Stimulated activated CD4-positive, alpha-beta T cell treated with anti-CD3 and anti-CD28 coated beads, TNF-alpha, amount 100 ng/mL, for 1 hour (primary cell): ENCODE measurements around the gene COG7.
"Not testable (repeated sequence)": the region's sequence is repeated elsewhere in the genome, so short reads cannot be mapped to it uniquely, and the experiment has no call there.

Experiments used
- DNase-seq, 3 donors: peaks; one replicate each; pipeline ENCODE4 v3.0.0-alpha.2; 2020; ENCODE audit warnings: low read depth in 3 of 3, low spot score in 1 of 3

COG7 gene

GRCh38 chr16:23452572-23453337, at the start of gene COG7:
COG7 (minus strand) TSS chr16:23453189; CDS start chr16:23452994, 195 bp downstream.
- DNase-seq = peak; percentile 53 to 79 (median 70)

DNA sequence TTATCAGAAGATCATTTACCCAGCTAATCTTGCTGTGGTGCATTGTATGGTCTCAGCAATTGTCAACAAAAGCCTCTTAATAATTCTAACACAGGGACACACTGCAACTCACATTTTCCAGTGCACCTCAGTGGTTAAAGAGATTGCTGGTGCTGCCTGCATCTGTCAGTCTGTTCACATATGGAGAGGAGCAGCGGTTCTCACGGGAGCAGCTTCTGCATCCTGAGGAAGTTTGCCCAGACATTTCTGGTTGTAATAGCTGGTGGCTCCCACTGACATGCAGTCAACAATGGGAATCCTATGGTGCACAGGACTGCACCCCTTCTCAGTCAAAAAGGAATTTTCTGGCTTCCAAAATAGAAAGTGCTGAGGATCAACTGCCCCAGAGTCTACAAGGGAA, 49.5 kb upstream of the COG7 start:
- DNase-seq = no peak

- DNase-seq = no peak
Measured at GRCh38 chr16:23501291-23501690, 48.3 kb upstream of the COG7 start.

GRCh38 chr16:23500862-23501225, 47.9 kb upstream of the COG7 start:
- DNase-seq = no peak

DNA sequence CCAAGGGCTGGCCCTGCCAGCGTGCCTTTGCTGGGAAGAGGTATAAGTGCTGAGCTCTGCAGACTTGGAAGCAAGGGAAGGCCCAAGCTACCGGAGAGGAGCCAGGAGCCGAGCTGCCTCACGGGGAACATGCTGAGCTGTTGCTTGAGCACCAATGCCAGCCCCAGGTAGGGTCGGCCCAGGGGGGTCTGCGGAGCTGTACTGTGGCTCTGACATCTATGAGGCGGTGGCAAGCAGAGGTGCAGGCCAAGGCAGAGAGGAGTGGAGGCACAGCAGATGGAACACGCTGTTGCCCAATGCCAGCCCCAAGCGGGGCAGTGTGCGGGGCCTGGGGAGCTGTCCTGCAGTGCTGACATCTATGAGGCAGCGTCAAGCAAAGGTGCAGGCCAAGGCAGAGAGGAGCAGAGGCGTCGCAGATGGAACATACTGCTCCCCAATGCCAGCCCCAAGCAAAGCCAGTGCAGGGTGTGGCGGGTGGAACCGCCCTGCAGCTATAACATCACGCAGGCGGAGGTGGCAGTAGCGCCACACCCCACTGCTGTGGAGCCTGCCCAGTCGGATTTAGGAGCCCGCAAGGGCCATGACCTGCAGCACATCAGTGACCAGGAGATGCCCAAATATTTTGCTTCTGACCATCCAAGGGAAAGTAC, 47.3 kb upstream of the COG7 start:
- no peak for DNase-seq

- no peak for DNase-seq
Measured at GRCh38 chr16:23499801-23500200, 46.8 kb upstream of the COG7 start.

DNA sequence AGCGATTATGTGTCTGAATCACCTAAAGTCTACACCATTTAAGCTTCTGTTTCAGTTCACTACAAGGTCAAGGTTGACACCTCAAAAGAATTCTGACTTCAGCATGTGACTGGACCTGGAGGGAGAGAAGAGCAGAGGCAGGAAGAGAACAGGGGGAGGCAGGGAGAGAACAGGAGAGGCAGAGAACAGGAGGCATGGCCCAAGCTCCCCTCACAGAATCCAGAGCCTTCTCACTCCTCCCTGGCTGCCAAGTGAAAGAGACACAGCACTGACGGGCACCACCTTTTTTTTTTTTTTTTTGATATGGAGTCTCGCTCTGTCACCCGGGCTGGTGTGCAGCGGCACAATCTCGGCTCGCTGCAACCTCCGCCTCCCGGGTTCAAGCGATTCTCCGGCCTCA, 45.9 kb upstream of the COG7 start:
- DNase-seq = no peak

GRCh38 chr16:23497543-23497868, 44.5 kb upstream of the COG7 start:
- DNase-seq = no peak

GRCh38 chr16:23496821-23497542, 44.0 kb upstream of the COG7 start:
- DNase-seq = no peak

DNA sequence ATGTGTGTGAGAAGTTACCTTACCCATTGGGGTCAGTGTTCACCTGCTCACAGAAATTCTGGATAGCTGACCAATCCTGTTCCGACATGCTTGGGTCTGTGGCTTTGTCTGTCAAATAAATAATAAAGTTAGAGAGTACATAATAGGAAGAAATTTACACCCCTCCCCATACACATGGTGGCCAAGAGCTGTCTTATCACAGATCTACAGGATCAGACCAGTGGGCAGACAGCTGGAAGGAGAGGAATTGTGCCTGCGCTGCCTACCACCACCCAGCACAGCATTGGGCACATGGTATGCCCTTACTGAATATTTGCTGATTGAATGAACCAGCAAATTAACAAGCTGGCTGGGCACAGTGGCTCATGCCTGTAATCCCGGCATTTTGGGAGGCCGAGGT, 42.7 kb upstream of the COG7 start:
- no peak for DNase-seq

GRCh38 chr16:23494188-23494587, 41.2 kb upstream of the COG7 start:
- DNase-seq = no peak

GRCh38 chr16:23491490-23492391, 38.8 kb upstream of the COG7 start:
- no peak for DNase-seq

DNA sequence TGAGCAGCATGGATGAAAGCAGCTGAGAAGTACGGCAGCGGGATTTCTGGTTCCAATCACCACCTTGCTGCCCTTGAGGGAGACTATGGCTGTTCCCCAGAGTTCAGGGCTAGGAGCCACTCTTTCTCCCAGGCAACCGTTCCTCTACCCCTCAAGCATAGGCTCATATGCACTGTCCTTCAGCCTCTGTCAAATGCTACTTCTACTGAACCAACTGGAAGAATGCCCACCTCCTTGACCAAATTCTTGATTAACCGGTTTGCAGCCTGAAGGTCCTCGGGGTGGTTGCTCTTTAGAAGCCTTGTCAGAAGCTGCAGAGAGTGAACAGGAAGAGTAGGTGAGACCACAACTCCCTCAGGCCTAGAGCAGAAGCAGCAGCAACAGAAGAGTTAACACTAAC, 33.5 kb upstream of the COG7 start:
- DNase-seq = no peak

DNA sequence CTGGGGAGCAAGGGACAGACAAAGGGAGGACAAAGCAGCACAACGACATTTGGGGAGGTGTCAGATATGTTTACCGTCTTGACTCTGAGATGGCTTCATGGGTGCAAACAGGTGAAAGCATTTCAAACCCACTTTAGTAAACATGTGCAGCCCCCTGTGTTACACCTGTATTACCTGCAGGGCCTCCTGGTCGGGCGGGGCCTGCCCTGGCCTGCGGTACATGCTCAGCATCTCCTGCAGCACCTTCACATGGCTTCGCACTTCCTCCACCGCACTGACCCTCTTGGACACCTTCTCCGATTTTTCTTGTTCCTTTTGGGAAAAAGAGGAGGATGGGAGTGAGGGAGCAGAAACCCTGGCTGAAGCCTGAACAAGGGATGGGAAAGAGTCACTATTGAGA, 32.9 kb upstream of the COG7 start:
- no peak for DNase-seq

DNA sequence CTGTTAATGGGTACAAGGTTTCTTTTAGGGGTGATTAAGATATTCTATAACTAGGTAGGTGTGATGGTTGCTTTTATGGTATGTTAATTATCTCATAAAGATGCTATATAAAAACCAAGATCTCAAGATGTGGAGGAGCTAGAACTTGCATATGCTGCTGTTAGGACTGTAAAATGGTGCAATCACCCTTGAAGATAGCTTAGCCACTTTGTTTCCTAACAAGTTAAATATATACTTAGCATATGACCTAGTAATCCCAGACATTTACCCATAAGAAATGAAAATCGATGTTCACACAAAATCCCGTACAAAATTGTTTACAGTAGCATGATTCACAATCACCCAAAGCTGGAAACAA, 32.2 kb upstream of the COG7 start:
- no peak for DNase-seq

DNA sequence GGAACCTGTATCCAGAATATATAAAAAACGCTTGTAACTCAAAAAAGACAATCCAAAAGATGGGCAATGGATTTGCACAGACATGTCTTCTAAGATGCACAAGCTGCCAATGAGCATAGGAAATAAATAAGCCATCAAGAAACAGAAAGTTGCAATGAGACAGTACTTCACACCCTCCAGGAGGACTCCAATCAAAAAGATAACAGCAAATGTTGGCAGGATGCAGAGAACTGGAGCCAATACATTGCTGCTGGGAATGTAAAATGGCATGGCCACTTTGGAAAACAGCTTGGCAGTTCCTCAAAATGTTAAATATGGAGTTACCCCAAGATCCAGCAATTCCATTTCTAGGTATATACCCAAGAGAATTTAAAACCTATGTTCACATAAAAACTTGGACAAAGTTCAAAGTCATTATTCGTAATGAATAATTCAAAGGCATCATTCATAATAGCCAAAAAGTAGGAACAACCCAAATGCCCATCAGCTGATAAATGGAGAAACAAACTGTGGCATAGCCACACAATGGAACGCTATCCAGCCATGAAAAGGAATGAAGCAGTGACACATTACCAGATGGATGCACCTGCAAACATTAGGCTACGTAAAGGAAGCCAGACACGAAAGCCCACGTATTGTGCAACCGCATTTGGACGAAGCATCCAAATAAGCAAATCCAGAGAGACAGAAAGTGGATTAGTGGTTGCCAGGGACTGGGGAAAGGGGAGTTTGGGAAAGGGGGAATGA, 31.7 kb upstream of the COG7 start:
- DNase-seq = no peak

- not testable (repeated sequence) for DNase-seq
Measured at GRCh38 chr16:23483492-23483891, 30.5 kb upstream of the COG7 start.

GRCh38 chr16:23482778-23483177, 29.8 kb upstream of the COG7 start:
- DNase-seq = no peak

- DNase-seq = no peak
Measured at GRCh38 chr16:23480257-23480656, 27.3 kb upstream of the COG7 start.

DNA sequence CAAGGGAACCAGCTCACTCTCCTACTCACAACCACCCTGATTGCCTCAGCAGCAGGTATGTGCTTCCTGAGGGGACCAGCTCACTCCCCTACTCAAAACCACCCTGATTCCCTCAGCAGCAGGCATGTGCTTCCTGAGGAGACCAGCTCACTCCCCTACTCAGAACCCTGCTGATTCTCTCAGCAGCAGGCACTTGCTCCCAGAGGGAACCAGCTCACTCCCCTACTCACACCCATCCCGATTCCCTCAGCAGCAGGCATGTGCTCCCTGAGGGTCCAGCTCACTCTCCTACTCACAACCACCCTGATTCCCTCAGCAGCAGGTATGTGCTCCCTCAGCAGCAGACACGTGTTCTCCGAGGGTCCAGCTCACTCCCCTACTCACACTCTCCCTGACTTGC, 26.1 kb upstream of the COG7 start:
- DNase-seq = no peak

- DNase-seq = no peak
Measured at GRCh38 chr16:23478566-23478965, 25.6 kb upstream of the COG7 start.
